DND-41 (cell line): Measurements from ENCODE around the gene IGLL5.

ENCODE experiments used
- ATAC-seq: fragments of 200-7000 bp; cut with Tn5 transposase; 3 replicates; pipeline ENCODE4 v1.9.1; 2021; ENCODE audit warnings: low read depth; ENCODE audit not compliant: insufficient read depth
- DNase-seq: peaks from one replicate; pipeline ENCODE4 v3.0.0-alpha.2; 2020
- H2AFZ ChIP-seq: 2 replicates; pipeline ENCODE4 v1.6.0; 2012; ENCODE audit warnings: low read depth, low read length
- H3K27ac ChIP-seq: 2 replicates; pipeline ENCODE4 v1.5.1; 2012; ENCODE audit warnings: low read length, inconsistent platforms
- H3K27me3 ChIP-seq: fragments of 200-600 bp; sonication (generic); 2 replicates; pipeline ENCODE4 v1.6.0; 2012; ENCODE audit warnings: low read length, mild to moderate bottlenecking, inconsistent platforms; ENCODE audit not compliant: insufficient read depth, poor library complexity
- H3K36me3 ChIP-seq: 2 replicates; pipeline ENCODE4 v1.5.1; 2012; ENCODE audit warnings: low read length, inconsistent platforms; ENCODE audit not compliant: insufficient read depth
- H3K4me1 ChIP-seq: 2 replicates; pipeline ENCODE4 v1.5.1; 2012; ENCODE audit warnings: mild to moderate bottlenecking, low read length; ENCODE audit not compliant: insufficient read depth
- H3K4me2 ChIP-seq: 2 replicates; pipeline ENCODE4 v1.6.0; 2012; ENCODE audit warnings: mild to moderate bottlenecking, moderate library complexity, low read length, inconsistent platforms; ENCODE audit not compliant: insufficient read depth
- H3K4me3 ChIP-seq, 2 experiments: fragments of 200-600 bp in 1 of 2; shearing (Covaris generic) in 1 of 2; 2 replicates each; pipeline ENCODE4 v1.5.1; 2012 to 2016; ENCODE audit warnings: inconsistent platforms in 2 of 2, low read length in 2 of 2, mild to moderate bottlenecking in 2 of 2, low read depth in 1 of 2, moderate library complexity in 1 of 2
- H3K79me2 ChIP-seq: 2 replicates; pipeline ENCODE4 v1.6.0; 2012; ENCODE audit warnings: low read length, inconsistent platforms; ENCODE audit not compliant: insufficient read depth
- H3K9ac ChIP-seq: 2 replicates; pipeline ENCODE4 v1.6.0; 2012; ENCODE audit warnings: low read depth, mild to moderate bottlenecking, inconsistent platforms, low read length, moderate library complexity
- H3K9me3 ChIP-seq: 2 replicates; pipeline ENCODE4 v1.5.1; 2012; ENCODE audit warnings: low read length, moderate library complexity, mild to moderate bottlenecking, inconsistent platforms; ENCODE audit not compliant: insufficient read depth, severe bottlenecking
- H4K20me1 ChIP-seq: 2 replicates; pipeline ENCODE4 v1.6.0; 2012; ENCODE audit warnings: low read length; ENCODE audit not compliant: insufficient read depth
- CTCF ChIP-seq: IDR thresholded peaks from 2 replicates; pipeline ENCODE4 v1.5.1; 2012; ENCODE audit warnings: borderline replicate concordance, low read length, moderate library complexity, mild to moderate bottlenecking; ENCODE audit not compliant: poor library complexity, severe bottlenecking; ENCODE audit errors: extremely low read depth
- EZH2 ChIP-seq: IDR thresholded peaks from 3 replicates; pipeline ENCODE4 v1.6.1; 2012; ENCODE audit warnings: borderline replicate concordance, low read depth, mild to moderate bottlenecking, moderate library complexity, low read length, inconsistent platforms; ENCODE audit not compliant: severe bottlenecking

Gene IGLL5

GRCh38 chr22:22855617-22856308 is 31.9 kb upstream of the IGLL5 start:
- no peak overlapping the region for H3K4me2 ChIP-seq
- DNase-seq (peak; percentile 77), ATAC-seq (peak; percentile 99)
- no peak for TF ChIP-seq EZH2
- TF ChIP-seq CTCF: peak; percentile 78
- H4K20me1 ChIP-seq: no peaks in the 10 kb centered on the region
- no peaks in the 10 kb centered on the region for H3K27me3 ChIP-seq
- no peaks in the 10 kb centered on the region for H3K36me3 ChIP-seq
- H3K79me2 ChIP-seq: no peaks in the 10 kb centered on the region
- H3K4me1 ChIP-seq: peaks cover 9% of the 10 kb centered on the region; the same call in 1 of the 2 replicates
- no peak overlapping the region for H3K4me3 ChIP-seq
- no peak overlapping the region for H3K9ac ChIP-seq
- peak overlapping the region; percentile 60 for H3K27ac ChIP-seq
- no peak overlapping the region for H2AFZ ChIP-seq
- H3K9me3 ChIP-seq: no peaks in the 10 kb centered on the region

GRCh38 chr22:22856364-22856763 is 31.3 kb upstream of the IGLL5 start:
- Histone ChIP-seq H2AFZ (no peak overlapping the region), H4K20me1 (no peaks in the 10 kb centered on the region), H3K4me3 (no peak overlapping the region), H3K4me1 (peaks cover 8% of the 10 kb centered on the region; the same call in 1 of the 2 replicates), H3K4me2 (no peak overlapping the region), H3K9me3 (no peaks in the 10 kb centered on the region), H3K79me2 (no peaks in the 10 kb centered on the region), H3K9ac (no peak overlapping the region), H3K36me3 (no peaks in the 10 kb centered on the region), H3K27ac (peak overlapping the region; percentile 4; the same call in 1 of the 2 replicates), H3K27me3 (no peaks in the 10 kb centered on the region)
- TF ChIP-seq EZH2 (no peak), CTCF (no peak)
- DNase-seq (no peak), ATAC-seq (no peak)

- Histone ChIP-seq H3K4me3 (no peak overlapping the region), H3K9ac (no peak overlapping the region), H3K36me3 (no peaks in the 10 kb centered on the region), H3K27me3 (no peaks in the 10 kb centered on the region), H3K9me3 (no peaks in the 10 kb centered on the region), H3K27ac (0 out of 2 replicates have a peak overlapping the region, but pooled peaks have one; percentile 19), H3K79me2 (no peaks in the 10 kb centered on the region), H4K20me1 (no peaks in the 10 kb centered on the region), H2AFZ (no peak overlapping the region), H3K4me2 (no peak overlapping the region), H3K4me1 (peaks cover 8% of the 10 kb centered on the region; the same call in 1 of the 2 replicates)
- no peak for DNase-seq
- no peak for TF ChIP-seq EZH2
- no peak for TF ChIP-seq CTCF
- ATAC-seq: no peak
These were observed 30.6 kb upstream of the IGLL5 start for GRCh38 chr22:22856885-22857606.
